NB4 (cell line): ENCODE results near the gene NGF.

Source experiments
- MYC ChIP-seq: IDR thresholded peaks from 2 replicates; pipeline ENCODE4 v1.6.1; 2011; ENCODE audit warnings: low read depth, low read length
- TF ChIP-seq, protein P1 (sequence below): IDR thresholded peaks from one replicate; pipeline ENCODE4 v1.5.1; 2012; ENCODE audit warnings: low read depth, low read length
- TF ChIP-seq, protein P2 (sequence below): IDR thresholded peaks from 2 replicates; pipeline ENCODE4 v1.6.1; 2011; ENCODE audit warnings: low read depth, low read length

DNA sequence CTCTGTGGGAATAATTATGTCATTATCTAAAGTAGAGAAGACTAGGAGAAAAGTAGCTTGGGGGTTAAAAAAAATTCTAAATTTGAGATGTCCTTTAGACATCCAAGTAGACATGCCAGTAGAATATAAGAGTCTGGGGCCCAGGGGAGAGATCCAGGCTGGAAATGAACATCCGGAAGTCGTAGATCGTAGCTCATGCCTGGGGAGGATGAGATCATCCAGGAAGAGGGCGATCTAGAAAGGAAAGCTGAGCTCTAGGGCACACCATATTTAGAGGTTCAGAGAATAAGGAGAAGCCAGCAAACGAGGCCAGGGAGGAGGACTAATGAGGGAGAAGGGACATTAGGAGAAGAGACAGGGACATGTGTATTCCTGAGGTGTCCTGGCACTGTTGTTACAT, 12.2 kb downstream of the NGF start:
- TF ChIP-seq, protein P1, sequence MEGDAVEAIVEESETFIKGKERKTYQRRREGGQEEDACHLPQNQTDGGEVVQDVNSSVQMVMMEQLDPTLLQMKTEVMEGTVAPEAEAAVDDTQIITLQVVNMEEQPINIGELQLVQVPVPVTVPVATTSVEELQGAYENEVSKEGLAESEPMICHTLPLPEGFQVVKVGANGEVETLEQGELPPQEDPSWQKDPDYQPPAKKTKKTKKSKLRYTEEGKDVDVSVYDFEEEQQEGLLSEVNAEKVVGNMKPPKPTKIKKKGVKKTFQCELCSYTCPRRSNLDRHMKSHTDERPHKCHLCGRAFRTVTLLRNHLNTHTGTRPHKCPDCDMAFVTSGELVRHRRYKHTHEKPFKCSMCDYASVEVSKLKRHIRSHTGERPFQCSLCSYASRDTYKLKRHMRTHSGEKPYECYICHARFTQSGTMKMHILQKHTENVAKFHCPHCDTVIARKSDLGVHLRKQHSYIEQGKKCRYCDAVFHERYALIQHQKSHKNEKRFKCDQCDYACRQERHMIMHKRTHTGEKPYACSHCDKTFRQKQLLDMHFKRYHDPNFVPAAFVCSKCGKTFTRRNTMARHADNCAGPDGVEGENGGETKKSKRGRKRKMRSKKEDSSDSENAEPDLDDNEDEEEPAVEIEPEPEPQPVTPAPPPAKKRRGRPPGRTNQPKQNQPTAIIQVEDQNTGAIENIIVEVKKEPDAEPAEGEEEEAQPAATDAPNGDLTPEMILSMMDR: no peak
- TF ChIP-seq, protein P2, sequence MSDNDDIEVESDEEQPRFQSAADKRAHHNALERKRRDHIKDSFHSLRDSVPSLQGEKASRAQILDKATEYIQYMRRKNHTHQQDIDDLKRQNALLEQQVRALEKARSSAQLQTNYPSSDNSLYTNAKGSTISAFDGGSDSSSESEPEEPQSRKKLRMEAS: no peak
- no peak for TF ChIP-seq MYC
